GM12892 (cell line): ENCODE data around the gene VOPP1.

Experiments
- POLR2A ChIP-seq: IDR thresholded peaks from 2 replicates; pipeline ENCODE4 v1.6.1; 2011; ENCODE audit warnings: low read depth, low read length, control low read depth
- TAF1 ChIP-seq: IDR thresholded peaks from 2 replicates; pipeline ENCODE4 v1.6.1; 2011; ENCODE audit warnings: low read depth, mild to moderate bottlenecking, control low read depth, low read length, borderline replicate concordance

GRCh38 chr7:55574051-55574717, 1.9 kb upstream of the VOPP1 start:
- TF ChIP-seq TAF1 (no peak), POLR2A (no peak)
